ENCODE measurements around the gene THTPA.
"Not testable (repeated sequence)": the region's sequence is repeated elsewhere in the genome, so short reads cannot be mapped to it uniquely, and the experiment has no call there.

The THTPA gene

GRCh38 chr14:23535943-23536342 is 20.1 kb upstream of the THTPA start:
- no peak for DNase-seq

DNA sequence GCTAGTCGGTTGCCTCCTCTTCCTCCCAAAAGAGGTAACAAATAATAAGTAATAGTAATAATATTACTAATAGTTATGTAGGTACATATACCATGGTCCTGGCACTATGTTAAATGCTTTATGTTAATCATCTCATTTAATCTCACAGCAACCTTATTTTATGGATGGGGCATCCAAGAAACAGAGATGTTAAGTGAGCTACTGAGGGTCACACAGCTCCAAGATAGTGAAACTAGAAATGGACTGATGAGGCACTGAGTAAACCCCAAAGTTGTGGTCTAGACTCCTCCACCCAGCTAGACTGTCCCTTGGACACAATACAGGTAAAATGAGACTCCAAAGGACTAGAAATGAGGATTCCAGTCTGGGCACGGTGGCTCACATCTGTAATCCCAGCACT is 19.6 kb upstream of the THTPA start:
- DNase-seq = no peak

GRCh38 chr14:23536906-23537305 is 19.2 kb upstream of the THTPA start:
- not testable (repeated sequence) for DNase-seq

- no peak for DNase-seq
Observed at GRCh38 chr14:23537351-23538049, 18.6 kb upstream of the THTPA start.

GRCh38 chr14:23538050-23538718 is 17.9 kb upstream of the THTPA start:
- DNase-seq = no peak

DNA sequence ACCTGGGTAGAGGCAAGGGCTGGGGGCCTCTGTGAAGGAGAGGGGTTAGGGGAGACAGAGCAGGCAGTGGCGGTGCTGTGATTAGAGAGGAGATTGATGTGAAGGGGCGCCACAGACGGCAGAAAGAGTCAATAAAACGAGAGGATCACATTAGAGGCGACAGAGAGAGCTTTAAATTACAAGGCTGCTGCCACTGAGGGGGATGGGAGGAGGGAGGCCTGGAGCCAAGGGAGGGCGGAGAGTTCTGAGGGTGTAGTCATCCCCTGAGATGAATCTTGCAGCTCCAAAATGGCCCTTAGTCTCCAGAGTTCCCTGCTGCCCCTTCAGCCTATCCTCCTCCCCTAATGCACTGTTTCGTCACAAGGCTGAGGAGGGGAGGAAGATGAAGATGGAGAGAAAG is 17.3 kb upstream of the THTPA start:
- DNase-seq = no peak

- DNase-seq = peak; percentile 19
Observed at GRCh38 chr14:23539248-23540140, 16.6 kb upstream of the THTPA start.

- DNase-seq = no peak
Observed at GRCh38 chr14:23540141-23540469, 16.0 kb upstream of the THTPA start.

DNA sequence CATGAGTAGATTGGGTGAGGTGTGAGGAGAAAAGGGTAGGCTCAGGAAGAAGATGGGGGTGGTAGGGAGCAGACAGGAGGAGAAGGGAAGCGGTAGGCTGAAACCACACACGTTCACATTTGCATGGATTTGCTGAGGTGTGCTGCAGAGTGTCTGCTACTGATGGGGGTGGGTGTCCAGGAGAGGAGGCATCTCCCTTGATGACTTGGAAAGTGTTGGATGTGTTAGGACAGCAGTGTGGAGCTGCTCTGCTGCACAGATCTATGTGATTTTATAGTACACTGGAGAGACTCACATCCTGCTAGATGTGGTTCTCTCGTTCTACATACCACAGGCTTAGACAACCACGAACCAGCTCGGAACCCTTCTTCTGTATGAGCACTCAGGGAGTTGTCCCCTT is 13.8 kb upstream of the THTPA start:
- no peak for DNase-seq

GRCh38 chr14:23543403-23543802 is 12.7 kb upstream of the THTPA start:
- DNase-seq = no peak

- DNase-seq = no peak
Observed at GRCh38 chr14:23544511-23545447, 11.3 kb upstream of the THTPA start.

DNA sequence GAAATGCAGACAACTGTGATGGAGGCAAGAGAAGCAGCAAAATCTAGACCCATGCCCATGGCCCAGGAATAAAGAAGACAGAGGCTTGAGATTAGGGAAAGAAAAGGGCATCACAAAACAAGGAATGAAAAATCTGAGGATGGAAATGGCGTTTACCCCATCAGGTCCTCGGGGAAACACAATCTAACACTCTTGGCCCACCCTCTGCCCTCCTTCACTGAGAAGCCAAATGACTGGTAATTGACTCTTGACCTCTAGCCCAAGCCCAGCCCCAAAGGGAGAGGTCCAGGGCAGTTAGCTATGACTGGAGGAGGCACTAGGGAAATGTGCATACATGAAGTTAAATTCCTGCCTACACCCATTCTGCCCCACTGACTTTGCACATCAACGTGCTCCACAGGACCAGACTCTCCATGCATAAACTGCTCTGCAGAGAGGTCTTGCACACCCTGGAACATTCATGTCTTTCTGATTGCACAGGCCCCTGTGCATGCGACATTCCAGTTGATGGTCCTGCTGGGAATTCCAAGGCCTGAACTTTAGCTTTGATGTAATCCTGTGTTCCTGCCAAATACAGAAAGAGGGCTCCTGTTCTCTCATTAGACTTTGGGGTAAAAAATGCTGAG is 10.2 kb upstream of the THTPA start:
- no peak for DNase-seq

DNA sequence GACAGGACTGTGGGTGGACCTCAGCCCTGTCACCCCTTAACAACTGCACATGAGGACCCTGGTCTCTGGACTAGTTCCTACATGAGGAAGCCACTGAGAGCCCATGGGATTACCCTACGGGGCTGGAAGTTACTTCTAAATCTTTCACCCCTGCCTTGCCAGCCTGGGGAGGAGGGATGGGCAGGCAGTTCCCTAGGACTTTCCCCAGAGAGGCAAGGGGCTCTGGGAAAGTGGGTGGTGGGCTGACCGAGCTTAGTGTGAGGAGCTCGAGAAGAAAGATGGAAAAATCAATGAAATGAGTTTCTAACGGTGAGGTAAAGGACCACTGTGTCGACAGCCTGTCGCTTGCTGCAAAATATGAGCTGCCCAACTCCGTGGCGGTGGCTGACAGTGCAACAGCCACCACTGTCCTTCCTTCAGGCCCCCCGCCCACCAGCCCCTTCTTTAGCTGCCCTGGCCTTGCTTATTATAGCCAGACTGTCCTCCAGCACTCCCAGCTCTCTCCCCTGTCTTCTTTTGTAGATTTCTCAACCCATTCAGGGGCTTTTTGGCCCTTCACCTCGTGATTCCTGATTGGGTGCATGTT is 9.5 kb upstream of the THTPA start:
- no peak for DNase-seq

GRCh38 chr14:23547924-23548323 is 8.1 kb upstream of the THTPA start:
- DNase-seq = no peak

- no peak for DNase-seq
Observed at GRCh38 chr14:23548351-23549318, 7.4 kb upstream of the THTPA start.

- no peak for DNase-seq
Observed at GRCh38 chr14:23550131-23550811, 5.8 kb upstream of the THTPA start.

GRCh38 chr14:23550812-23551265 is 5.2 kb upstream of the THTPA start:
- DNase-seq = no peak

GRCh38 chr14:23551266-23552028 is 4.6 kb upstream of the THTPA start, which contains the start of gene ZFHX2:
ZFHX2 (minus strand) TSS chr14:23551765; CDS start chr14:23535325, 16,440 bp downstream.
- DNase-seq = peak; percentile 85

DNA sequence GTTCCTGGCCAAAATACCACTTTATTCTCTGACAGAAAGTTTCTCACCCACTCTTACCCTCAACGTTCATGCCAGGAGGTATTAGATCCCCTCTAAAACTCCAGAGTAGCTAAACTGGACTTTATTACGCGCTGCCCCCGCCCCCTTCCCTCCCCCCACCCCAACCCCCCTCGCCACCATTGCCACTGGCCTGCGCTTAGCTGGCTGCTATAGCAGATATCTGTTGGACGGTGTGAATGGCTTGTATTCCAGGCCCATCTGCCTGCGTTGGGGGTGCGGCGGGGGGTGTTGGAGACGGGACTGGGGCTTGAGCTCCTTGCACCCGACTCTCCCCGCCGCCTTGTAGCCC is 564 bp upstream of the THTPA start:
- DNase-seq = no peak

All from activated CD4-positive, alpha-beta T cell treated with anti-CD3 and anti-CD28 coated beads for 48 hours (primary cell).